Upper lobe of right lung (tissue), 1 donor: ENCODE data around the gene SAMHD1. TPM values are rescaled to one million over a fixed set of nuclear protein-coding genes. Genes with fewer than 3 reads are reported as not detected.
A peak's percentile ranks its signal among the peaks of the same experiment; 100 is the strongest.
"Not testable (repeated sequence)": the region's sequence is repeated elsewhere in the genome, so short reads cannot be mapped to it uniquely, and the experiment has no call there.

Source experiments
- ATAC-seq: fragments of 200-7000 bp; cut with Tn5 transposase; one replicate; pipeline ENCODE4 v1.9.1; 2020; ENCODE audit warnings: mild to moderate bottlenecking, moderate library complexity
- DNase-seq: peaks from one replicate; pipeline ENCODE4 v3.0.0-alpha.2; 2020
- H3K27ac ChIP-seq: fragments of 200-600 bp; one replicate; pipeline ENCODE4 v1.8.0; 2022
- H3K27me3 ChIP-seq: fragments of 200-600 bp; one replicate; pipeline ENCODE4 v1.8.0; 2022; ENCODE audit warnings: mild to moderate bottlenecking
- H3K36me3 ChIP-seq: fragments of 200-600 bp; one replicate; pipeline ENCODE4 v1.8.0; 2022
- H3K4me1 ChIP-seq: fragments of 200-600 bp; one replicate; pipeline ENCODE4 v1.8.0; 2022
- H3K4me3 ChIP-seq: fragments of 200-600 bp; one replicate; pipeline ENCODE4 v1.8.0; 2022; ENCODE audit warnings: mild to moderate bottlenecking
- H3K9me3 ChIP-seq: fragments of 200-600 bp; one replicate; pipeline ENCODE4 v1.8.0; 2022
- intact Hi-C: fragments of 100-400 bp; cut with DNase I; formaldehyde crosslinking; loops from one replicate; pipeline ENCODE4 v1.11.0; 2022
- total RNA-seq: library from RNA; stranded (reverse); fragmentation: NEBNext Ultra II Directional; extraction: Animal tissue kit (Norgen Biotek cat#: 25700); gene quantifications from one replicate; pipeline ENCODE4 v1.2.1, GENCODE V29; 2021
- TF ChIP-seq, protein P1 (sequence below): fragments of 200-600 bp; IDR thresholded peaks from one replicate; pipeline ENCODE4 v1.8.0; 2022; ENCODE audit warnings: antibody characterized with exemption
- donor health status: DM: no; HTN: yes; CAD: no; lungs with severe emphysema.

Gene SAMHD1
- total RNA-seq, 1 donor from 2014 or later, result 177 TPM

DNA sequence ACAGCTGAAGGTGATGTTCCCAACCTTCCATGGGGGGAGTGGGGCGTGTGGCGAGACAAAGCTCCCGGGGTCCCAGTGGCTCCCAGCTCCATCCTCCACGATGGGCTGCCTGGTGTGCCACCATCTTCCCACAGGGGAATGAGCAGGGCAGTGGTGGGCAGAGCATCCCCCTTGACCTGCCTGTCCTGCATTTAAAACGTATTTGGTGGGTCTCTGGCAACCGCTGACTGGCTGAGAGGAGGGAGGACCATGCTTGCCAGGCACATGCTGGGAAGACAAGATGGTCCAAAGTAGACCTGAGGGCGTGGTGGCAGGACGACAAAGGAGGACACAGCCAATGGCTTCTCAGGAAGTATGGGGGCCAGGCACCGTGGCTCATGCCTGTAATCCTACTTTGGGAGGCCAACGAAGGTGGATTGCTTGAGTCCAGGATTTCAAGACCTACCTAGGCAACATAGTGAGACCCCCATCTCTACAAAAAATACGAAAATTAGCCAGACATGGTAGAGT is 70.7 kb downstream of the SAMHD1 start:
- TF ChIP-seq, protein P1, sequence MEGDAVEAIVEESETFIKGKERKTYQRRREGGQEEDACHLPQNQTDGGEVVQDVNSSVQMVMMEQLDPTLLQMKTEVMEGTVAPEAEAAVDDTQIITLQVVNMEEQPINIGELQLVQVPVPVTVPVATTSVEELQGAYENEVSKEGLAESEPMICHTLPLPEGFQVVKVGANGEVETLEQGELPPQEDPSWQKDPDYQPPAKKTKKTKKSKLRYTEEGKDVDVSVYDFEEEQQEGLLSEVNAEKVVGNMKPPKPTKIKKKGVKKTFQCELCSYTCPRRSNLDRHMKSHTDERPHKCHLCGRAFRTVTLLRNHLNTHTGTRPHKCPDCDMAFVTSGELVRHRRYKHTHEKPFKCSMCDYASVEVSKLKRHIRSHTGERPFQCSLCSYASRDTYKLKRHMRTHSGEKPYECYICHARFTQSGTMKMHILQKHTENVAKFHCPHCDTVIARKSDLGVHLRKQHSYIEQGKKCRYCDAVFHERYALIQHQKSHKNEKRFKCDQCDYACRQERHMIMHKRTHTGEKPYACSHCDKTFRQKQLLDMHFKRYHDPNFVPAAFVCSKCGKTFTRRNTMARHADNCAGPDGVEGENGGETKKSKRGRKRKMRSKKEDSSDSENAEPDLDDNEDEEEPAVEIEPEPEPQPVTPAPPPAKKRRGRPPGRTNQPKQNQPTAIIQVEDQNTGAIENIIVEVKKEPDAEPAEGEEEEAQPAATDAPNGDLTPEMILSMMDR, result no peak
- intact Hi-C loops, result no loop called here

DNA sequence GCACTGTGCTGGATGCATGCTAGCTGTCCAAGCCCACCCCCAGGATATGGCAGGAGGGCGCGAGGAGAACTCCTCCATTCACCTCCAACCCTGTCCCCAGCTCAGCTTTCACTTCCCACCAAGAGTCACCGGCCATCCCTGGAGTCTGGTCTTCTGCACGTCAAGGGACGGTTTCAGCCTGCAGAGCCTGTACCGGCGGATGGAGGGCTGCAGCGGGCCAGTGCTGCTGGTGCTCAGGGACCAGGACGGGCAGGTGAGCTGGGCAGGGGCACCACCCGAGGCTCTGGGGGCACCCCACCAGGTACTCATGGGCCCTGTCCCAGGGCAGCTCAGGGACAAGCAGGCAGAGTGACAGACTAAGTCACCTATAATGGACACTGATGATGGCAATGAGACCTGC is 72.6 kb downstream of the SAMHD1 start:
- no peak for DNase-seq
- ATAC-seq, result no peak
- Histone ChIP-seq H3K4me3 (no peak overlapping the region), H3K27me3 (no peaks in the 10 kb centered on the region), H3K4me1 (no peaks in the 10 kb centered on the region), H3K27ac (no peak overlapping the region), H3K36me3 (no peaks in the 10 kb centered on the region), H3K9me3 (no peaks in the 10 kb centered on the region)
- TF ChIP-seq, protein P1, result no peak
- intact Hi-C loops, result no loop called here

More for the DNA sequence above, 70.7 kb downstream of the SAMHD1 start:
- H3K9me3 ChIP-seq, result no peaks in the 10 kb centered on the region
- no peak for DNase-seq
- no peaks in the 10 kb centered on the region for H3K36me3 ChIP-seq
- no peak overlapping the region for H3K27ac ChIP-seq
- no peaks in the 10 kb centered on the region for H3K4me1 ChIP-seq
- ATAC-seq, result no peak
- no peak overlapping the region for H3K4me3 ChIP-seq
- H3K27me3 ChIP-seq, result no peaks in the 10 kb centered on the region

DNA sequence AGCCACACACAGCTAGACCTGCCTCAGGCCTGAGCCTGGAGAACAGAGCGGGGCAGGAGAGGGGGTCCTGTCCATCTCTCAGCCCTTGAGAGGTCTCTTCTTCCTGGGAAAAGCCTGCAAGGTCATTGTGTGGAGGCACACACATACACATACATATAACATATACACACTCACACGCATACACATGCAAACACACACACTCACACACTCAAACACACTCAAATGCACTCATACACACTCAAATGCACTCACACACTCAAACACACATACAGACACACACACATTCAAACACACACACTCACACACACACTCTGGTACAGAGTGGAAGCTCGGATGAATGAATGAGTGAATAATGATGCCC is 75.1 kb downstream of the SAMHD1 start:
- Histone ChIP-seq H3K36me3 (no peaks in the 10 kb centered on the region), H3K27me3 (no peaks in the 10 kb centered on the region), H3K27ac (no peak overlapping the region), H3K4me1 (no peaks in the 10 kb centered on the region), H3K4me3 (no peak overlapping the region), H3K9me3 (no peaks in the 10 kb centered on the region)
- intact Hi-C loops, result no loop called here
- no peak for ATAC-seq
- TF ChIP-seq, protein P1, result no peak
- no peak for DNase-seq

DNA sequence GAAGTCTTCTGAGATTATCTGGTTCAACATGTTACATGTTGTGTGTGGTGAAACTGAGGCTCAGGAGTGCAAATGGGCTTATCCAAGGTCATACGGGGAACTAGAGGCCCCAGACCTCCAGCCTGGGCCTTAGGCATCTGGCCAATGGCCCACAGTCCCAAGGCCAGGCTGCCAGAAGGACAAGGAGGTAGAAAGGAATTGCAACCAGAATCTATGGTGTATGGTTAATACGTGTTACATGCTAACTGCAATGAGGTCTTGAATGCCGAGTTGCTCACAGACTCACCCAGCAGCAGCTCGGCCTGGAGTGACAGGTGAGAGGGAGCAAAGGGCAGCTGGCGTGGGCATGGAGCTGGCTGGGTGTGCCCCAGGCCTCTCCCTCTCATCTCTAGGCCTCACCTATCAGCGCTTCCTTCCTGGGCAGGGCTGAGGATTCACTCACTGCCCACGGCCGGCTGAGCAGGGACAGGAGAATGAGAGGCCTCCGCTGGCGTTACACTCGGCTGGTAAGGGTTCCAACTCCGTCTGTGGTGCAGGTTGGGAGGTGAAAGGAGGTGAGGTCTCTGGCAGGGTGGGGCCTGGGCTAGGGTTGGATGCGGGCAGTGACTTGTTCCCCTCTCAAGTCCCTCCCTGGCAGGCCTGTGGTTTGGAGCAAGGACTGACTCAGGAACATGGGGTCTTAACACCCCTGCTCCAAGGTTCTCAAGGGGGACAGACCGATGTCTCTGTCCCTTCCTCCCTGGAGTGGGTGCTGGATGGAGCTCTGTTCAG is 75.6 kb downstream of the SAMHD1 start, which contains the start of gene TLDC2:
TSS of gene TLDC2 (plus strand) at position 437 of the 771 bp plus-strand sequence. CDS start at position 474, 37 bp downstream.
- no peaks in the 10 kb centered on the region for H3K4me1 ChIP-seq
- ATAC-seq (peak; percentile 6), DNase-seq (no peak)
- TF ChIP-seq, protein P1, result no peak
- no peaks in the 10 kb centered on the region for H3K36me3 ChIP-seq
- H3K27me3 ChIP-seq, result no peaks in the 10 kb centered on the region
- no peak within 1 kb of the TSS for H3K27ac ChIP-seq
- H3K9me3 ChIP-seq, result no peaks in the 10 kb centered on the region
- intact Hi-C loops, result no loop called here
- H3K4me3 ChIP-seq, result no peak within 1 kb of the TSS

DNA sequence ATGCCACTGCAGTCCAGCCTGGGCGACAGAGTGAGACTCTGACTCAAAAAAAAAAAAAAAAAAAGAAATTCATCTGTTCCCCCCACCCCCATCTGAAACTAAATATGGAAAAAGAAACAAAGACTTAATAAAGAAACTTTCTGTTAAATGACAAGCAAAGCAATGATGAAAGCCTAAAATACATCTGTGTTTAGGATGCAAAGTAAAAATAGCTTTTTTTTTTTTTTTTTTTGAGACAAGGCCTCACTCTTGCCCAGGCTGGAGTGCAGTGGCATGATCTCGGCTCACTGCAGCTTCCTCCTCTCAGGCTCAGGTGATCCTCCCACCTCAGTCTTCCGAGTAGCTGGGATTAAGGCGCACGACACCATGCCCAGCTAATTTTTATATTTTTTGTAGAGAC is 76.4 kb downstream of the SAMHD1 start:
- DNase-seq, H3K36me3 ChIP-seq, H3K4me1 ChIP-seq, intact Hi-C loops, H3K27ac ChIP-seq, H3K9me3 ChIP-seq, H3K27me3 ChIP-seq, ATAC-seq, H3K4me3 ChIP-seq: not testable (repeated sequence)

DNA sequence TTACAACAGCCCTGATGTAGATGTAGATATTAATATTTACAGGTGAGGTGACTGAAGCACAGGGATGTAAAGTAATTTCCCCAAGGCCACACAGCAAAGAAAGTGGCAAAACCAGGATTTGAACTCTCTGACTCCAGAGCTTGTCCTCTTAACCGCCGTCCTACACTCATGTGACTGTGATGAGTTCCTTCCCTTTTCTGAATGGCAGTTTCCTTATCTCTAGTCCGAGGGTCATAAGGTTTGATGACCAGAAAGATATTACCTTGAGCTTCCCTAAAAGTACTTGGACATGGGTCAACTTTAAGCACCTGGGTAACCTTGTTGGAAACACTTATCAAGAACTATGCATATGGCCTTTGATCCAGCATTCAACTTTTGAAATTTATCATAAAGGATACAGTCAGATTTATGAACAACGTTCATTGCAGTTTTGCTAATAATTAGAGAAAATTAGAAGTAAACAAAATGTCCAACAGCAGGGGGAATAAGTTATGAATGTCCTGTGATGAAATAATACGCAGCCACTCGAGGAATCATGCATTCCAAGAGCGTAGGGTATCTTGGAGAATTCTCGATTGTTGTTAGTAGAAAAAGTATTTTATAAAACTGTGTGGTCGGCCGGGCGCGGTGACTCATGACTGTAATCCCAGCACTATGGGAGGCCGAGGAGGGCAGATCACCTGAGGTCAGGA is 77.9 kb downstream of the SAMHD1 start:
- Histone ChIP-seq H3K27ac (no peak overlapping the region), H3K27me3 (no peaks in the 10 kb centered on the region), H3K36me3 (no peaks in the 10 kb centered on the region), H3K4me3 (no peak overlapping the region), H3K4me1 (no peaks in the 10 kb centered on the region), H3K9me3 (no peaks in the 10 kb centered on the region)
- TF ChIP-seq, protein P1, result no peak
- DNase-seq (no peak), ATAC-seq (peak; percentile 46)
- intact Hi-C loops, result no loop called here
